Measurements from ENCODE around the gene KCNQ1OT1. TPM values are rescaled to one million over a fixed set of nuclear protein-coding genes. Genes with fewer than 3 reads are reported as not detected.

The KCNQ1OT1 gene
- total RNA-seq, 1 donor from 2014 or later, result 0.54 TPM

- intact Hi-C loops (cut with micrococcal nuclease), result no loop called here
Measured at GRCh38 chr11:2737226-2737590, 37.4 kb upstream of the KCNQ1OT1 start.

GRCh38 chr11:2736577-2737225 is 36.9 kb upstream of the KCNQ1OT1 start:
- intact Hi-C loops (cut with micrococcal nuclease), result no loop called here

- intact Hi-C loops (cut with micrococcal nuclease), result no loop called here
Measured at GRCh38 chr11:2735053-2735589, 35.3 kb upstream of the KCNQ1OT1 start.

GRCh38 chr11:2734181-2735052 is 34.6 kb upstream of the KCNQ1OT1 start:
- intact Hi-C loops (cut with micrococcal nuclease), result no loop called here

- intact Hi-C loops (cut with micrococcal nuclease), result no loop called here
Measured at GRCh38 chr11:2732940-2733628, 33.3 kb upstream of the KCNQ1OT1 start.

- intact Hi-C loops (cut with micrococcal nuclease), result no loop called here
Measured at GRCh38 chr11:2732261-2732939, 32.6 kb upstream of the KCNQ1OT1 start.

- intact Hi-C loops (cut with micrococcal nuclease), result no loop called here
Measured at GRCh38 chr11:2731130-2732125, 31.6 kb upstream of the KCNQ1OT1 start.

GRCh38 chr11:2730272-2731129 is 30.7 kb upstream of the KCNQ1OT1 start:
- intact Hi-C loops (cut with micrococcal nuclease), result no loop called here

GRCh38 chr11:2729841-2730240 is 30.0 kb upstream of the KCNQ1OT1 start:
- intact Hi-C loops (cut with micrococcal nuclease), result no loop called here

GRCh38 chr11:2728663-2729332 is 29.0 kb upstream of the KCNQ1OT1 start:
- intact Hi-C loops (cut with micrococcal nuclease), result no loop called here

- intact Hi-C loops (cut with micrococcal nuclease), result no loop called here
Measured at GRCh38 chr11:2728128-2728662, 28.4 kb upstream of the KCNQ1OT1 start.

- intact Hi-C loops (cut with micrococcal nuclease), result no loop called here
Measured at GRCh38 chr11:2726964-2727363, 27.2 kb upstream of the KCNQ1OT1 start.

- intact Hi-C loops (cut with micrococcal nuclease), result no loop called here
Measured at GRCh38 chr11:2725368-2726300, 25.8 kb upstream of the KCNQ1OT1 start.

- intact Hi-C loops (cut with micrococcal nuclease), result no loop called here
Measured at GRCh38 chr11:2724653-2725367, 25.0 kb upstream of the KCNQ1OT1 start.

GRCh38 chr11:2724104-2724503 is 24.3 kb upstream of the KCNQ1OT1 start:
- intact Hi-C loops (cut with micrococcal nuclease), result no loop called here

GRCh38 chr11:2722955-2723354 is 23.2 kb upstream of the KCNQ1OT1 start:
- intact Hi-C loops (cut with micrococcal nuclease), result no loop called here
